Measurements from ENCODE around the gene RPTOR. TPM values are rescaled to one million over a fixed set of nuclear protein-coding genes. Genes with fewer than 3 reads are reported as not detected.

Gene RPTOR
- total RNA-seq, 3 donors from 2014 or later (not counting 1 experiment from before 2014, with no cell fraction given): 49.2 to 63.6 (median 55.4) TPM

- Histone ChIP-seq H3K9me3 (ENCODE audit: control insufficient read depth, insufficient read depth, low read length) (no peaks in the 10 kb centered on the region), H3K27me3 (ENCODE audit: control insufficient read depth, insufficient read depth, low read length) (no peaks in the 10 kb centered on the region), H3K4me3 (ENCODE audit: low read length) (no peak overlapping the region), H3K36me3 (ENCODE audit: control insufficient read depth, insufficient read depth, low read length) (no peaks in the 10 kb centered on the region), H3K27ac (ENCODE audit: low read length) (no peak overlapping the region), H3K4me1 (ENCODE audit: control insufficient read depth, insufficient read depth, low read length) (no peaks in the 10 kb centered on the region)
- no peak overlapping the region for H3K4me3 Mint-ChIP-seq
- no peak for DNase-seq
- peaks cover 4 to 5% of the 10 kb centered on the region in 2 donors for H3K9me3 Mint-ChIP-seq
- H3K36me3 Mint-ChIP-seq: no peaks in the 10 kb centered on the region
- peak overlapping the region in 1 of 2 donors; percentile 38 for H3K27ac Mint-ChIP-seq
- H3K4me1 Mint-ChIP-seq: peaks cover 10 to 39% of the 10 kb centered on the region in 2 donors
- ATAC-seq: no peak
- WGBS (ENCODE audit: insufficient coverage): 92% methylated on average over 28 of the region's 28 CpGs
- intact Hi-C loops (cut with micrococcal nuclease): no loop called here
- TF ChIP-seq, protein P1, sequence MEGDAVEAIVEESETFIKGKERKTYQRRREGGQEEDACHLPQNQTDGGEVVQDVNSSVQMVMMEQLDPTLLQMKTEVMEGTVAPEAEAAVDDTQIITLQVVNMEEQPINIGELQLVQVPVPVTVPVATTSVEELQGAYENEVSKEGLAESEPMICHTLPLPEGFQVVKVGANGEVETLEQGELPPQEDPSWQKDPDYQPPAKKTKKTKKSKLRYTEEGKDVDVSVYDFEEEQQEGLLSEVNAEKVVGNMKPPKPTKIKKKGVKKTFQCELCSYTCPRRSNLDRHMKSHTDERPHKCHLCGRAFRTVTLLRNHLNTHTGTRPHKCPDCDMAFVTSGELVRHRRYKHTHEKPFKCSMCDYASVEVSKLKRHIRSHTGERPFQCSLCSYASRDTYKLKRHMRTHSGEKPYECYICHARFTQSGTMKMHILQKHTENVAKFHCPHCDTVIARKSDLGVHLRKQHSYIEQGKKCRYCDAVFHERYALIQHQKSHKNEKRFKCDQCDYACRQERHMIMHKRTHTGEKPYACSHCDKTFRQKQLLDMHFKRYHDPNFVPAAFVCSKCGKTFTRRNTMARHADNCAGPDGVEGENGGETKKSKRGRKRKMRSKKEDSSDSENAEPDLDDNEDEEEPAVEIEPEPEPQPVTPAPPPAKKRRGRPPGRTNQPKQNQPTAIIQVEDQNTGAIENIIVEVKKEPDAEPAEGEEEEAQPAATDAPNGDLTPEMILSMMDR (IDR thresholded peaks at IDR 0.05): no peak
- no peaks in the 10 kb centered on the region for H3K27me3 Mint-ChIP-seq (ENCODE audit: low read depth in 2 of 2)
Observed at GRCh38 chr17:80694992-80695912, 150.6 kb downstream of the RPTOR start.

GRCh38 chr17:80695979-80696378 lies 151.3 kb downstream of the RPTOR start:
- Mint-ChIP-seq H3K4me3 (no peak overlapping the region), H3K27me3 (ENCODE audit: low read depth in 2 of 2) (no peaks in the 10 kb centered on the region), H3K36me3 (no peaks in the 10 kb centered on the region), H3K27ac (no peak overlapping the region), H3K4me1 (peaks cover 7 to 43% of the 10 kb centered on the region in 2 donors), H3K9me3 (peaks cover 9% of the 10 kb centered on the region in 2 donors)
- H3K36me3 ChIP-seq (ENCODE audit: control insufficient read depth, insufficient read depth, low read length): no peaks in the 10 kb centered on the region
- no peaks in the 10 kb centered on the region for H3K4me1 ChIP-seq (ENCODE audit: control insufficient read depth, insufficient read depth, low read length)
- intact Hi-C loops (cut with micrococcal nuclease): no loop called here
- DNase-seq: no peak
- TF ChIP-seq, protein P1 (IDR thresholded peaks at IDR 0.05): no peak
- no peaks in the 10 kb centered on the region for H3K27me3 ChIP-seq (ENCODE audit: control insufficient read depth, insufficient read depth, low read length)
- no peak overlapping the region for H3K27ac ChIP-seq (ENCODE audit: low read length)
- no peak overlapping the region for H3K4me3 ChIP-seq (ENCODE audit: low read length)
- no peak for ATAC-seq
- no peaks in the 10 kb centered on the region for H3K9me3 ChIP-seq (ENCODE audit: control insufficient read depth, insufficient read depth, low read length)
- WGBS (ENCODE audit: insufficient coverage): 85% methylated on average over 3 of the region's 4 CpGs

GRCh38 chr17:80696456-80696855 lies 151.8 kb downstream of the RPTOR start:
- TF ChIP-seq, protein P1 (IDR thresholded peaks at IDR 0.05): no peak
- no peak for ATAC-seq
- intact Hi-C loops (cut with micrococcal nuclease): no loop called here
- Histone ChIP-seq H3K27me3 (ENCODE audit: control insufficient read depth, insufficient read depth, low read length) (no peaks in the 10 kb centered on the region), H3K4me3 (ENCODE audit: low read length) (no peak overlapping the region), H3K9me3 (ENCODE audit: control insufficient read depth, insufficient read depth, low read length) (no peaks in the 10 kb centered on the region), H3K4me1 (ENCODE audit: control insufficient read depth, insufficient read depth, low read length) (no peaks in the 10 kb centered on the region), H3K27ac (ENCODE audit: low read length) (no peak overlapping the region), H3K36me3 (ENCODE audit: control insufficient read depth, insufficient read depth, low read length) (no peaks in the 10 kb centered on the region)
- no peaks in the 10 kb centered on the region for H3K27me3 Mint-ChIP-seq (ENCODE audit: low read depth in 2 of 2)
- H3K36me3 Mint-ChIP-seq: no peaks in the 10 kb centered on the region
- DNase-seq: no peak
- WGBS (ENCODE audit: insufficient coverage): 84% methylated on average over 14 of the region's 14 CpGs
- H3K4me1 Mint-ChIP-seq: peaks cover 7 to 43% of the 10 kb centered on the region in 2 donors
- H3K9me3 Mint-ChIP-seq: peaks cover 9% of the 10 kb centered on the region in 2 donors
- H3K27ac Mint-ChIP-seq: no peak overlapping the region
- H3K4me3 Mint-ChIP-seq: no peak overlapping the region
